Testis (tissue), 3 donors: ENCODE results near the gene CBARP. TPM values are rescaled to one million over a fixed set of nuclear protein-coding genes. Genes with fewer than 3 reads are reported as not detected.

ENCODE experiments used
- DNase-seq: peaks from one replicate; pipeline ENCODE4 v3.0.0-alpha.2; 2019
- H3K27ac ChIP-seq, 2 donors: fragments of 200-600 bp; sonication (generic); one replicate each; pipeline ENCODE4 v1.5.1; 2019
- H3K27me3 ChIP-seq: fragments of 200-600 bp; sonication (generic); one replicate; pipeline ENCODE4 v1.5.1; 2019
- H3K36me3 ChIP-seq: fragments of 200-600 bp; sonication (generic); one replicate; pipeline ENCODE4 v1.5.1; 2017; ENCODE audit warnings: low read depth; ENCODE audit errors: missing control alignments
- H3K4me1 ChIP-seq: fragments of 200-600 bp; sonication (generic); one replicate; pipeline ENCODE4 v1.5.1; 2019
- H3K4me3 ChIP-seq, 2 donors: fragments of 200-600 bp; sonication (generic); one replicate each; pipeline ENCODE4 v1.5.1; 2017 to 2019
- H3K9me3 ChIP-seq: fragments of 200-600 bp; sonication (generic); one replicate; pipeline ENCODE4 v1.5.1; 2017
- CTCF ChIP-seq, 3 experiments: fragments of 450-650 bp in 2 of 3; fragments of 200-600 bp in 1 of 3; sonication (generic) in 1 of 3; IDR thresholded peaks; one replicate each; pipeline ENCODE4 v1.5.1; 2016 to 2019; ENCODE audit warnings: antibody characterized with exemption in 3 of 3, mild to moderate bottlenecking in 2 of 3, moderate library complexity in 1 of 3
- POLR2A ChIP-seq: fragments of 450-650 bp; IDR thresholded peaks from one replicate; pipeline ENCODE4 v1.6.1; 2017; ENCODE audit warnings: antibody characterized with exemption, mild to moderate bottlenecking, moderate library complexity
- WGBS, 2 donors: methylation state at CpG; one replicate each; pipeline ENCODE4 v1.1.5; 2018; 5-methylcytosine and 5-hydroxymethylcytosine counted together
- intact Hi-C: fragments of 100-400 bp; cut with DNase I; formaldehyde crosslinking; loops from one replicate; pipeline ENCODE4 v1.15.1; 2023; ENCODE audit warnings: low total_unique reads
- polyA plus RNA-seq: library from polyadenylated mRNA; stranded (reverse); fragments of 350-450 nt; fragmentation: Illumina TruSeq; extraction: RNeasy Lipid Tissue Mini Kit (QIAGEN cat#74804); gene quantifications from one replicate; pipeline ENCODE4 v1.2.3, GENCODE V29; 2014; ENCODE audit warnings: low read depth, low replicate concordance; ENCODE audit not compliant: insufficient read depth
- total RNA-seq, 2 donors: library from RNA; depleted of rRNA; stranded (reverse); fragments of >200 nt; gene quantifications; one replicate each; pipeline ENCODE4 v1.2.3, GENCODE V29; 2016

Gene CBARP
- total and polyA plus RNA-seq, 3 donors from 2014 or later, result 1.5 to 6.6 (median 5.2) TPM

GRCh38 chr19:1278074-1278473 is 40.3 kb upstream of the CBARP start:
- Histone ChIP-seq H3K4me1 (peaks cover 33% of the 10 kb centered on the region), H3K9me3 (no peaks in the 10 kb centered on the region), H3K27ac (no peak overlapping the region), H3K36me3 (no peaks in the 10 kb centered on the region), H3K4me3 (no peak overlapping the region), H3K27me3 (no peaks in the 10 kb centered on the region)
- DNase-seq, result no peak
- no peak for TF ChIP-seq POLR2A
- WGBS, 2 donors, result 88 to 90% methylated on average over 12 of the region's 12 CpGs
- intact Hi-C loops, result no loop called here

GRCh38 chr19:1277061-1277460 is 39.3 kb upstream of the CBARP start:
- TF ChIP-seq POLR2A (no peak), CTCF (IDR thresholded peaks at IDR 0.05) (no peak)
- H3K4me3 ChIP-seq, result no peak overlapping the region
- peaks cover 36% of the 10 kb centered on the region for H3K4me1 ChIP-seq
- H3K36me3 ChIP-seq, result no peaks in the 10 kb centered on the region
- peak overlapping the region in 1 of 2 donors; percentile 93 for H3K27ac ChIP-seq
- H3K27me3 ChIP-seq, result no peaks in the 10 kb centered on the region
- no peaks in the 10 kb centered on the region for H3K9me3 ChIP-seq
- intact Hi-C loops, result no loop called here
- WGBS, 2 donors, result 56 to 70% methylated on average over 12 to 15 of the region's 15 CpGs
- DNase-seq, result no peak

GRCh38 chr19:1276628-1277022 is 38.8 kb upstream of the CBARP start:
- TF ChIP-seq POLR2A (no peak), CTCF (IDR thresholded peaks at IDR 0.05) (no peak)
- H3K27ac ChIP-seq, result peak overlapping the region; percentile 93 to 99
- peak overlapping the region; percentile 68 to 71 for H3K4me3 ChIP-seq

GRCh38 chr19:1275976-1276627 is 38.3 kb upstream of the CBARP start:
- 9 to 14% methylated on average over 20 to 42 of the region's 43 CpGs for WGBS, 2 donors
- Histone ChIP-seq H3K4me3 (peak overlapping the region; percentile 68 to 71), H3K27me3 (no peaks in the 10 kb centered on the region), H3K9me3 (no peaks in the 10 kb centered on the region), H3K4me1 (peaks cover 45% of the 10 kb centered on the region), H3K27ac (peak overlapping the region; percentile 93 to 99), H3K36me3 (no peaks in the 10 kb centered on the region)
- TF ChIP-seq POLR2A (no peak), CTCF (IDR thresholded peaks at IDR 0.05) (no peak)
- intact Hi-C loops, result no loop called here
- no peak for DNase-seq

More at GRCh38 chr19:1276628-1277022, 38.8 kb upstream of the CBARP start:
- Histone ChIP-seq H3K27me3 (no peaks in the 10 kb centered on the region), H3K9me3 (no peaks in the 10 kb centered on the region), H3K36me3 (no peaks in the 10 kb centered on the region), H3K4me1 (peaks cover 40% of the 10 kb centered on the region)
- no peak for DNase-seq
- WGBS, 2 donors, result 62 to 65% methylated on average over 8 to 10 of the region's 10 CpGs
- intact Hi-C loops, result no loop called here

- Histone ChIP-seq H3K9me3 (no peaks in the 10 kb centered on the region), H3K4me3 (peak within 1 kb of the TSS; percentile 68 to 71), H3K27ac (peak within 1 kb of the TSS; percentile 93 to 99), H3K27me3 (no peaks in the 10 kb centered on the region), H3K36me3 (no peaks in the 10 kb centered on the region), H3K4me1 (peaks cover 52% of the 10 kb centered on the region)
- TF ChIP-seq POLR2A (no peak), CTCF (IDR thresholded peaks at IDR 0.05) (no peak)
- intact Hi-C loops, result no loop called here
- peak; percentile 97 for DNase-seq
- WGBS, 2 donors, result 0% methylated on average over 17 to 48 of the region's 98 CpGs
These were observed 37.6 kb upstream of the CBARP start, which contains the start of gene FAM174C for GRCh38 chr19:1275260-1275975. TSS of gene FAM174C (plus strand) at chr19:1275530. CDS start at chr19:1275550, 20 bp downstream.
